ENCODE measurements around the gene LDB2.

LDB2 gene

GRCh38 chr4:16516796-16517439, 381.5 kb downstream of the LDB2 start:
- DNase-seq (ENCODE audit: low read depth in 2 of 2) = peak; percentile 72 to 86

GRCh38 chr4:16513876-16514275, 384.6 kb downstream of the LDB2 start:
- no peak for TF ChIP-seq CTCF (IDR thresholded peaks at IDR 0.05; ENCODE audit: low read depth, low read length)
- no peak for DNase-seq (ENCODE audit: low read depth in 2 of 2)
- no peak overlapping the region for H3K4me3 ChIP-seq (replicated peaks in 1 of 2; ENCODE audit: low read depth in 2 of 2, low read length in 2 of 2)

More at GRCh38 chr4:16516796-16517439, 381.5 kb downstream of the LDB2 start:
- TF ChIP-seq CTCF (IDR thresholded peaks at IDR 0.05; ENCODE audit: low read depth, low read length) = peak; percentile 40
- H3K4me3 ChIP-seq (replicated peaks in 1 of 2; ENCODE audit: low read depth in 2 of 2, low read length in 2 of 2) = no peak overlapping the region

GRCh38 chr4:16508968-16509367, 389.5 kb downstream of the LDB2 start:
- H3K4me3 ChIP-seq (replicated peaks in 1 of 2; ENCODE audit: low read depth in 2 of 2, low read length in 2 of 2) = no peak overlapping the region
- TF ChIP-seq CTCF (IDR thresholded peaks at IDR 0.05; ENCODE audit: low read depth, low read length) = peak; percentile 57
- peak in 1 of 2 donors; percentile 27 for DNase-seq (ENCODE audit: low read depth in 2 of 2)

GRCh38 chr4:16505726-16506125, 392.7 kb downstream of the LDB2 start:
- no peak overlapping the region for H3K4me3 ChIP-seq (replicated peaks in 1 of 2; ENCODE audit: low read depth in 2 of 2, low read length in 2 of 2)
- TF ChIP-seq CTCF (IDR thresholded peaks at IDR 0.05; ENCODE audit: low read depth, low read length) = peak; percentile 44
- peak; percentile 29 to 46 for DNase-seq (ENCODE audit: low read depth in 2 of 2)

GRCh38 chr4:16505267-16505666, 393.2 kb downstream of the LDB2 start:
- no peak overlapping the region for H3K4me3 ChIP-seq (replicated peaks in 1 of 2; ENCODE audit: low read depth in 2 of 2, low read length in 2 of 2)
- no peak for DNase-seq (ENCODE audit: low read depth in 2 of 2)
- TF ChIP-seq CTCF (IDR thresholded peaks at IDR 0.05; ENCODE audit: low read depth, low read length) = no peak

GRCh38 chr4:16503421-16504100, 394.9 kb downstream of the LDB2 start:
- TF ChIP-seq CTCF (IDR thresholded peaks at IDR 0.05; ENCODE audit: low read depth, low read length) = no peak
- no peak for DNase-seq (ENCODE audit: low read depth in 2 of 2)
- no peak overlapping the region for H3K4me3 ChIP-seq (replicated peaks in 1 of 2; ENCODE audit: low read depth in 2 of 2, low read length in 2 of 2)
